WERI-Rb-1 (cell line): Measurements from ENCODE around the gene PTPRR.

Experiments used
- DNase-seq: peaks from one replicate; pipeline ENCODE4 v3.0.0-alpha.2; 2020
- H3K27ac ChIP-seq: fragments of 250-450 bp; sonication (Bioruptor Pico); 2 replicates; pipeline ENCODE4 v1.5.1; 2020; ENCODE audit warnings: mild to moderate bottlenecking, moderate library complexity
- H3K27me3 ChIP-seq: fragments of 250-450 bp; sonication (Bioruptor Pico); 2 replicates; pipeline ENCODE4 v1.5.1; 2021; ENCODE audit warnings: mild to moderate bottlenecking, low read depth, moderate library complexity; ENCODE audit not compliant: insufficient read depth, severe bottlenecking
- H3K36me3 ChIP-seq: fragments of 250-450 bp; sonication (Bioruptor Pico); 2 replicates; pipeline ENCODE4 v1.5.1; 2020; ENCODE audit warnings: mild to moderate bottlenecking, moderate library complexity
- H3K4me3 ChIP-seq: 2 replicates; pipeline ENCODE4 v1.5.1; 2011; ENCODE audit warnings: low read depth, mild to moderate bottlenecking, control low read depth, low read length
- H3K9me3 ChIP-seq: fragments of 250-450 bp; sonication (Bioruptor Pico); 2 replicates; pipeline ENCODE4 v1.5.1; 2021; ENCODE audit warnings: mild to moderate bottlenecking, moderate library complexity; ENCODE audit not compliant: severe bottlenecking
- TF ChIP-seq, protein P1 (sequence below): IDR thresholded peaks from 2 replicates; pipeline ENCODE4 v1.5.1; 2011; ENCODE audit warnings: low read depth, mild to moderate bottlenecking, control low read depth, inconsistent platforms, low read length

Gene PTPRR

DNA sequence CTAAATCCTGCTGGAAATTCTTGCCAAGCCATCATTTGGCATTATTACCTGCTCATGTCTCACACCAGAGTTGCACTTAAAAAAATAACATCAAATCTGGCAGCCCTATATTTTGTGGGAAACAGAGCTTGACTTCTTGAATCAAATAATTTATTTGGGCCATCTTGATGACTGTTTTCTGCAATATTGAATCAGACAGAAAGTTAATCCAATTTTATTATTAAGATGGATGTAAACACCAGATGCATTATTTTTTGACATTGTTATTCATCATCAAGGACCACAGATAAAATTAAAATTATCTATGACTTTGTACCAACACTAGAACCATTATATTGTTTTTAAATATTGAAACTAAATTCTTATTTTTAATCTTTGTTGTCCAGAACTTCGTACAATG, 132.9 kb downstream of the PTPRR start:
- no peak for DNase-seq
- no peaks in the 10 kb centered on the region for H3K27me3 ChIP-seq
- H3K9me3 ChIP-seq = no peaks in the 10 kb centered on the region
- no peak overlapping the region for H3K4me3 ChIP-seq
- TF ChIP-seq, protein P1, sequence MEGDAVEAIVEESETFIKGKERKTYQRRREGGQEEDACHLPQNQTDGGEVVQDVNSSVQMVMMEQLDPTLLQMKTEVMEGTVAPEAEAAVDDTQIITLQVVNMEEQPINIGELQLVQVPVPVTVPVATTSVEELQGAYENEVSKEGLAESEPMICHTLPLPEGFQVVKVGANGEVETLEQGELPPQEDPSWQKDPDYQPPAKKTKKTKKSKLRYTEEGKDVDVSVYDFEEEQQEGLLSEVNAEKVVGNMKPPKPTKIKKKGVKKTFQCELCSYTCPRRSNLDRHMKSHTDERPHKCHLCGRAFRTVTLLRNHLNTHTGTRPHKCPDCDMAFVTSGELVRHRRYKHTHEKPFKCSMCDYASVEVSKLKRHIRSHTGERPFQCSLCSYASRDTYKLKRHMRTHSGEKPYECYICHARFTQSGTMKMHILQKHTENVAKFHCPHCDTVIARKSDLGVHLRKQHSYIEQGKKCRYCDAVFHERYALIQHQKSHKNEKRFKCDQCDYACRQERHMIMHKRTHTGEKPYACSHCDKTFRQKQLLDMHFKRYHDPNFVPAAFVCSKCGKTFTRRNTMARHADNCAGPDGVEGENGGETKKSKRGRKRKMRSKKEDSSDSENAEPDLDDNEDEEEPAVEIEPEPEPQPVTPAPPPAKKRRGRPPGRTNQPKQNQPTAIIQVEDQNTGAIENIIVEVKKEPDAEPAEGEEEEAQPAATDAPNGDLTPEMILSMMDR = no peak
- no peak overlapping the region for H3K27ac ChIP-seq
- H3K36me3 ChIP-seq = no peaks in the 10 kb centered on the region

DNA sequence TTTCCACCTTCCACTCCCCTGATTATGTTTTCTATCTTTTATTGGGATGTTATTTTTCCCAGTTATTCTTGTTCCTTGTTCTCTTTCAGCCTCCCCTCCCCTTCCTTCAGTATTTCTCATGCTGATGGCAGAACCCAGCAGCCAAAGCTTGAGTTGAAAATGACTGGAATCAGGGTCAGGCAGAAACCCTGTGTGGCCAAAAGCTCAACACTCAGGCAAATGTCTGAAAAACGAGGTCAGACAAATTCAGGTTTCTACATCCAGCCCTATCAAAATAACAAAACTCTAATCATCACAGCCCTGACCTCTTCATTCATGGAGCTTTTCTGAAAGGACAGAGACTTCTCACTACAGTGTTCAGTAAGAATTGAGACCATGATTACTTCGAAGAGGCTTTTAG, 134.6 kb downstream of the PTPRR start:
- Histone ChIP-seq H3K9me3 (no peaks in the 10 kb centered on the region), H3K27ac (no peak overlapping the region), H3K27me3 (no peaks in the 10 kb centered on the region), H3K36me3 (no peaks in the 10 kb centered on the region), H3K4me3 (no peak overlapping the region)
- no peak for DNase-seq
- TF ChIP-seq, protein P1 = no peak

DNA sequence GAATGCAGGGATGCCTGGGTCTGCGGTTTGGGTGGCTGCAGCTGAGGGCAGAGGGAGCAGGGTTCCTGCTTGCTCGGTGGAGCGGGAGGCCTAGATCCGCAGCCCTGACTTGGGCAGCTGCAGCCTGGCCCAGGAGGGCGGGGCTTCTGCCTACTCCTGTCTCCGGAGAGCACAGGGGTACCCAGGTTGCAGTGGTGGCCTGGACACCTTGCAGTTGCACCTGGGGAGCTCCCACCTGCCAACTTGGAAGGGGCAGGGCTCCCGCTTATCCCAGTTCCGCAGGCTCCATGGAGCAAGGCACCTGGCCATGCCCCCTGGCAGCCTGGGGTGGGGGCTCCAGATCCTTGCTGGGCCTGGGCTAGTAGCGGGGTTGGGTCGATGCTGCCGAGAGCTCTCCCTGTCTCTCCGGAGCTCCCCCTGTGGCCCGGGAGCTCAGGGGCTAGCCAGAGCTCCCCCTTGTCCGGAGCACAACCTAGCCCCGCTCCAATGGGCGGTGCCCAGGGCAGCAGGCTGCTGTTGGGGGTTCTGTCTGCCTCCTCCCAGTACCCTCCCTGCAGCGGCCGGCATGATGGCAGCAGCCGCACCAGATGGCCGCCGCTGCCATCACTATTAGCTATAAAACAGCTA, 136.4 kb downstream of the PTPRR start:
- TF ChIP-seq, protein P1 = no peak
- no peaks in the 10 kb centered on the region for H3K9me3 ChIP-seq
- no peak overlapping the region for H3K4me3 ChIP-seq
- no peak for DNase-seq
- no peaks in the 10 kb centered on the region for H3K27me3 ChIP-seq
- no peaks in the 10 kb centered on the region for H3K36me3 ChIP-seq
- no peak overlapping the region for H3K27ac ChIP-seq

DNA sequence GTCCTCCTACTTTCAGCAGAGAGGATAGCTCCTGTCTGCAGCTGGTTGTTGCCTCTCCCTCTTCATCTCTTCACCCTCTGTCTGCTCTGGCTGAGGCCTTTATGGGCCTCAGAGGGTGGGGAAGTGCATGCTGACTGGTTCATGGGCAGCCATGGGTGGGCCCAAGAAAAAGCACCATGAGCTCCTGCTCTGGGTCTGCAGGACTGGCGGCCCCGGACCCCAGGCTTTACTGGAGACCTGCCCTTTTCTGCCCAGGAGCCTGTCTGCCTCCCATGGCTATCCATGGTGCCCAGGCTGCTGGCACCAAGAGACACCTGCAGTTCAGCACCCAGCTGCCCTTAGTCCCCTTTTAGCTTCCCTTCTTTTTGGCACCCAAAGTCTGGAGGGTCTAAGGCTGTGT, 137.1 kb downstream of the PTPRR start:
- TF ChIP-seq, protein P1 = no peak

DNA sequence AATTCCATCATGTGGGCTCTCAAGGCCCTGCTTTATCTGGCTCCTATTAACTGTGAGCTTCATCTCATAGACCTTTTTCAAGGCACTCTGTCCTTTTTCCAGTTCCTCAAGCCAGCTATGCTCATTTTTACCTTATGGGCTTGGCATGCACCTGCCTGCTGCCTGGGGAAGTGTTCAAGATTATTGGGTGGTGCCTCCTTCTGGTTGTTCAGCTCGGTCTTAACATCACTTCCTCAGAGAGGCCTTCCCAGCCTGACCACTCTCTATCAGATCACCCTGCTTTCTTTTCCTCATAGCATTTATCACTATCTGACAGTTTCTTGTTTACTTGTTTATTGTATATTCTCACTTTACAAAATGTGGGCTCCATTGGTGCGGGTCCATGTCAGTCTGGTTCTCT, 141.3 kb downstream of the PTPRR start:
- Histone ChIP-seq H3K9me3 (no peaks in the 10 kb centered on the region), H3K27me3 (no peaks in the 10 kb centered on the region), H3K36me3 (no peaks in the 10 kb centered on the region), H3K27ac (no peak overlapping the region), H3K4me3 (no peak overlapping the region)
- TF ChIP-seq, protein P1 = no peak
- DNase-seq = no peak

More for the DNA sequence above, 137.1 kb downstream of the PTPRR start:
- Histone ChIP-seq H3K36me3 (no peaks in the 10 kb centered on the region), H3K27me3 (no peaks in the 10 kb centered on the region), H3K9me3 (no peaks in the 10 kb centered on the region), H3K4me3 (no peak overlapping the region), H3K27ac (no peak overlapping the region)
- DNase-seq = no peak

DNA sequence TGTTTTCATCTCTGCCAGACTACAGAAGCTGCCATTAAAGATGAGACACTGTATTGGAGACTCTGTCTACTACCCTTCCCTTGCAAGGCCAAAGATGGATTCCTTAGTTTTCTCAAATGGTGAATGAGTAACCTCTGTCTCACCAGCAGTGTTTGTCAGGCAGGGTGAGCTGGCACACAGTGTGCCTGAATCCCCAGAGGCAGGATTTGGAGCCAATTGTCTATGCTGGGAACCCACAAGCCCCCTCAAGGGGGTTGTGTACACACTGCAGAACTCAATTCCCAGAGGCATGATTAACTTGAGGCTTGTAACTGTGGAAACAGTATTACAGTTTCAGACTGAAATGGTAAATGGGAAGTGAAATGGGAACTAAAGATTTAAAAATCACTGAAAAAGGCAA, 146.5 kb downstream of the PTPRR start:
- TF ChIP-seq, protein P1 = no peak
- Histone ChIP-seq H3K9me3 (no peaks in the 10 kb centered on the region), H3K4me3 (no peak overlapping the region), H3K27me3 (no peaks in the 10 kb centered on the region), H3K36me3 (no peaks in the 10 kb centered on the region), H3K27ac (no peak overlapping the region)
- DNase-seq = no peak
